ENCODE data around the gene ZFAND6. TPM values are rescaled to one million over a fixed set of nuclear protein-coding genes. Genes with fewer than 3 reads are reported as not detected.

The ZFAND6 gene
- total RNA-seq, 1 experiment from 2014 or later: 89.7 TPM

GRCh38 chr15:80163897-80164296 lies 104.4 kb downstream of the ZFAND6 start:
- H3K79me1 ChIP-seq (ENCODE audit: insufficient read depth, low read depth, low read length, poor library complexity, severe bottlenecking): no peaks in the 10 kb centered on the region
- H2BK12ac ChIP-seq (ENCODE audit: insufficient read length, low read depth, low read length): no peak overlapping the region
- H2AK5ac ChIP-seq (ENCODE audit: insufficient read length, low read length): no peak overlapping the region
- no peak overlapping the region for H2BK20ac ChIP-seq (ENCODE audit: low read depth, low read length, poor library complexity, severe bottlenecking)
- H2AFZ ChIP-seq (ENCODE audit: low read length): no peak overlapping the region
- 0 out of 4 replicates have a peak, but pooled peaks cover 0 to 2% of the 10 kb centered on the region in 2 experiments for H3K4me1 Mint-ChIP-seq
- H3K56ac ChIP-seq (ENCODE audit: insufficient read length, low read depth, low read length): no peak overlapping the region
- H3K18ac ChIP-seq (ENCODE audit: insufficient read length, low read depth, low read length): no peak overlapping the region
- no peaks in the 10 kb centered on the region for H3K4me1 ChIP-seq (ENCODE audit: insufficient read depth, low read length)
- no peaks in the 10 kb centered on the region for H3K27me3 ChIP-seq (ENCODE audit: insufficient read depth, low read length)
- H3K79me2 ChIP-seq (ENCODE audit: insufficient read depth, low read length): no peaks in the 10 kb centered on the region; the same call in 1 of the 2 replicates
- H3K27ac ChIP-seq (ENCODE audit: insufficient read length, low read depth, low read length): no peak overlapping the region
- H3K4me2 ChIP-seq (ENCODE audit: insufficient read depth, insufficient read length, low read length): no peak overlapping the region
- no peak overlapping the region for H4K5ac ChIP-seq (ENCODE audit: insufficient read length, low read depth, low read length)
- H3K14ac ChIP-seq (ENCODE audit: insufficient read depth, low read length): no peak overlapping the region
- H3K36me3 Mint-ChIP-seq (ENCODE audit: insufficient read depth in 1 of 3, low read depth in 3 of 3): peaks cover 11 to 44% (median 24%) of the 10 kb centered on the region in 3 experiments
- no peak overlapping the region for H3K4ac ChIP-seq (ENCODE audit: low read depth, low read length)
- H3K27me3 Mint-ChIP-seq (ENCODE audit: low read depth): no peaks in the 10 kb centered on the region
- H4K91ac ChIP-seq (ENCODE audit: insufficient read length, low read depth, low read length): no peak overlapping the region
- TF ChIP-seq CTCF (conservative IDR thresholded peaks at IDR 0.05): no peak
- no CpG with 5 or more reads among the region's 1 CpG for WGBS (ENCODE audit: extremely low coverage, insufficient read length, low lambda C conversion rate)
- H2BK15ac ChIP-seq (ENCODE audit: low read depth, low read length): no peak overlapping the region
- no peaks in the 10 kb centered on the region for H3K23me2 ChIP-seq (ENCODE audit: insufficient read length, low read depth, low read length, poor library complexity, severe bottlenecking)
- no peaks in the 10 kb centered on the region for H3K9me3 ChIP-seq (ENCODE audit: control insufficient read depth, low read depth, low read length)
- no peak overlapping the region for H3K9ac ChIP-seq (ENCODE audit: extremely low read depth, insufficient read length, low read length)
- H2BK5ac ChIP-seq (ENCODE audit: insufficient read length, low read length): no peak overlapping the region
- no peak overlapping the region for H4K8ac ChIP-seq (replicated peaks; ENCODE audit: insufficient read length, low read depth, low read length)
- H4K20me1 ChIP-seq (ENCODE audit: control insufficient read depth, insufficient read depth, insufficient read length): no peaks in the 10 kb centered on the region
- no peak overlapping the region for H2BK120ac ChIP-seq (ENCODE audit: low read depth, low read length, poor library complexity, severe bottlenecking)
- no peak overlapping the region for H3T11ph ChIP-seq (ENCODE audit: low read length)
- no peaks in the 10 kb centered on the region for H3K9me3 Mint-ChIP-seq
- no peak overlapping the region for H3K23ac ChIP-seq (ENCODE audit: insufficient read length, low read depth, low read length)
- H3K4me3 Mint-ChIP-seq: no peak overlapping the region
- DNase-seq: no peak
- no peak overlapping the region for H3K27ac Mint-ChIP-seq

Measured in H9 (cell line).